Smooth muscle cell (in vitro differentiated cells): ENCODE data around the gene MYO1A. TPM values are rescaled to one million over a fixed set of nuclear protein-coding genes. Genes with fewer than 3 reads are reported as not detected.

Experiments
- DNase-seq: peaks from one replicate; lab custom pipeline; 2025; ENCODE audit not compliant: unreplicated experiment; lab: John Stamatoyannopoulos, UW
- H2AFZ ChIP-seq: fragments of 200-600 bp; sonication (generic); 2 replicates; pipeline ENCODE4 v1.6.0; 2016; ENCODE audit warnings: antibody characterized with exemption, low read depth, mild to moderate bottlenecking
- H3F3A ChIP-seq: fragments of 200-600 bp; sonication (generic); 2 replicates; pipeline ENCODE4 v1.6.0; 2017; ENCODE audit warnings: antibody characterized with exemption, low read depth
- H3K27ac ChIP-seq: fragments of 200-600 bp; sonication (generic); 2 replicates; pipeline ENCODE4 v1.5.1; 2016; ENCODE audit warnings: low read depth, mild to moderate bottlenecking
- H3K27me3 ChIP-seq: fragments of 200-600 bp; sonication (generic); 2 replicates; pipeline ENCODE4 v1.6.1; 2016; ENCODE audit warnings: low read depth, mild to moderate bottlenecking
- H3K36me3 ChIP-seq: fragments of 200-600 bp; sonication (generic); 2 replicates; pipeline ENCODE4 v1.5.1; 2016; ENCODE audit warnings: low read depth
- H3K4me1 ChIP-seq: fragments of 200-600 bp; sonication (generic); 2 replicates; pipeline ENCODE4 v1.5.1; 2016; ENCODE audit warnings: low read depth
- H3K4me2 ChIP-seq: fragments of 200-600 bp; sonication (generic); 2 replicates; pipeline ENCODE4 v1.6.0; 2016; ENCODE audit warnings: mild to moderate bottlenecking
- H3K4me3 ChIP-seq: fragments of 200-600 bp; sonication (generic); 2 replicates; pipeline ENCODE4 v1.5.1; 2016; ENCODE audit warnings: mild to moderate bottlenecking
- H3K79me2 ChIP-seq: fragments of 200-600 bp; sonication (generic); 2 replicates; pipeline ENCODE4 v1.6.0; 2016; ENCODE audit warnings: low read depth, mild to moderate bottlenecking
- H3K9ac ChIP-seq: fragments of 200-600 bp; sonication (generic); 2 replicates; pipeline ENCODE4 v1.6.0; 2016; ENCODE audit warnings: low read depth
- H3K9me3 ChIP-seq: fragments of 200-600 bp; sonication (generic); replicated peaks from 2 replicates; pipeline ENCODE4 v1.5.1; 2016; ENCODE audit warnings: low read depth
- H4K20me1 ChIP-seq: fragments of 200-600 bp; sonication (generic); 2 replicates; pipeline ENCODE4 v1.6.0; 2016; ENCODE audit warnings: low read depth
- WGBS: methylation state at CpG from one replicate; pipeline ENCODE4 v1.1.7; 2016; ENCODE audit warnings: low lambda C conversion rate; 5-methylcytosine and 5-hydroxymethylcytosine counted together
- polyA plus RNA-seq: library from polyadenylated mRNA; unstranded; fragments of >200 nt; fragmentation: Nextera tagmentation; extraction: Ambion mirVana; gene quantifications from 2 replicates; pipeline ENCODE4 v1.2.1, GENCODE V29; 2016
- total RNA-seq: library from RNA; depleted of rRNA; stranded (reverse); fragments of >200 nt; gene quantifications from 2 replicates; pipeline ENCODE4 v1.2.3, GENCODE V29; 2014
- TF ChIP-seq, protein P1 (sequence below): fragments of 200-600 bp; sonication (generic); IDR thresholded peaks from 2 replicates; pipeline ENCODE4 v1.5.1; 2017; ENCODE audit warnings: borderline replicate concordance, mild to moderate bottlenecking, antibody characterized with exemption; ENCODE audit not compliant: insufficient read depth, poor library complexity, severe bottlenecking

MYO1A gene
- total and polyA plus RNA-seq, 2 experiments from 2014 or later, result not detected

DNA sequence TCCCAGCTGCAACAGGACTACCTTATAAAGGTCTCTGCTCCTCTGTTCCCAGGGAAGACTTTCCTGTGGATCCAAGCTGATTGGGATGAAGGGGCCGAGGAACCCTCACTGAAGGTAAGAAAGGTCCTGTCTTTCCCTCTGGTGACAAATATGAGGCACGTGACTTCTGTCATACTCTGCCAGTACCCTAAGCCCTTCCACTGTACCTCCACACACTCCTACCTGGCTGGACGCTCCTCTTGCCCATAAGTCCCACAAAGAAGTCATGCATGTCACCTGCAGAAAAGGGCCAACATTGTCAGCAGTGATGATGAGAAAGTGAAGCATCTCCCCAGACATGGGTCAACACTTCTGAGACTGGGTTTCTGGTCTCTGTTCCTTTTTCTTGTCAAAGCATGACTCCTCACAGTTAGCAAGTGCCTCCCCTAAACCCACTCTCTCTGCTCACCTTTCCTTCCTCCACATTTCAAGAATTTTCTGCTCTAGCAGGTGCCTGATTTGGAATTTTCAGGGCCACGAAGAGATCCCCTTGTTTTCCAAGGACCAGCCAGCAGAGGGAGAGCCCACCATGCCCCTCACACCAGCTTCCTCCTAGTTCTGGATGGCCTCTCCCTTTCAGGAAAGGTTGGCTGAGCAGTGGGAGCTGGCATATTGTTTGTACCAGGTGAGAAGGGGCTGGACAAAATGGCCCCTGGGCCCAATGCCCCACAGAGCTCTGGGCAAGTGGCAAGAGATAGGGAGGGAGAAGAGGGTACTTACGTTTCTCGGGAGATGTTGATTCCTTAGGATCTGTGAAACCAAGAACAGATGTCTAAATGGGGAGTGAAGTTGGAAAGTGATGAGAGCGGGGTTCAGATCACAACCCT lies 37.1 kb downstream of the MYO1A start:
- H3K36me3 ChIP-seq, result no peaks in the 10 kb centered on the region
- H3K27me3 ChIP-seq, result no peaks in the 10 kb centered on the region
- DNase-seq, result no peak
- H3F3A ChIP-seq, result peaks cover 3% of the 10 kb centered on the region
- 92% methylated on average over 7 of the region's 7 CpGs for WGBS
- H3K79me2 ChIP-seq, result no peaks in the 10 kb centered on the region
- H3K4me1 ChIP-seq, result peaks cover 5% of the 10 kb centered on the region
- no peak overlapping the region for H3K4me3 ChIP-seq
- no peak overlapping the region for H3K9ac ChIP-seq
- no peak overlapping the region for H3K27ac ChIP-seq
- H3K9me3 ChIP-seq, result no peaks in the 10 kb centered on the region
- TF ChIP-seq, protein P1, sequence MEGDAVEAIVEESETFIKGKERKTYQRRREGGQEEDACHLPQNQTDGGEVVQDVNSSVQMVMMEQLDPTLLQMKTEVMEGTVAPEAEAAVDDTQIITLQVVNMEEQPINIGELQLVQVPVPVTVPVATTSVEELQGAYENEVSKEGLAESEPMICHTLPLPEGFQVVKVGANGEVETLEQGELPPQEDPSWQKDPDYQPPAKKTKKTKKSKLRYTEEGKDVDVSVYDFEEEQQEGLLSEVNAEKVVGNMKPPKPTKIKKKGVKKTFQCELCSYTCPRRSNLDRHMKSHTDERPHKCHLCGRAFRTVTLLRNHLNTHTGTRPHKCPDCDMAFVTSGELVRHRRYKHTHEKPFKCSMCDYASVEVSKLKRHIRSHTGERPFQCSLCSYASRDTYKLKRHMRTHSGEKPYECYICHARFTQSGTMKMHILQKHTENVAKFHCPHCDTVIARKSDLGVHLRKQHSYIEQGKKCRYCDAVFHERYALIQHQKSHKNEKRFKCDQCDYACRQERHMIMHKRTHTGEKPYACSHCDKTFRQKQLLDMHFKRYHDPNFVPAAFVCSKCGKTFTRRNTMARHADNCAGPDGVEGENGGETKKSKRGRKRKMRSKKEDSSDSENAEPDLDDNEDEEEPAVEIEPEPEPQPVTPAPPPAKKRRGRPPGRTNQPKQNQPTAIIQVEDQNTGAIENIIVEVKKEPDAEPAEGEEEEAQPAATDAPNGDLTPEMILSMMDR, result no peak
- H3K4me2 ChIP-seq, result no peak overlapping the region
- H4K20me1 ChIP-seq, result no peaks in the 10 kb centered on the region
- H2AFZ ChIP-seq, result no peak overlapping the region

DNA sequence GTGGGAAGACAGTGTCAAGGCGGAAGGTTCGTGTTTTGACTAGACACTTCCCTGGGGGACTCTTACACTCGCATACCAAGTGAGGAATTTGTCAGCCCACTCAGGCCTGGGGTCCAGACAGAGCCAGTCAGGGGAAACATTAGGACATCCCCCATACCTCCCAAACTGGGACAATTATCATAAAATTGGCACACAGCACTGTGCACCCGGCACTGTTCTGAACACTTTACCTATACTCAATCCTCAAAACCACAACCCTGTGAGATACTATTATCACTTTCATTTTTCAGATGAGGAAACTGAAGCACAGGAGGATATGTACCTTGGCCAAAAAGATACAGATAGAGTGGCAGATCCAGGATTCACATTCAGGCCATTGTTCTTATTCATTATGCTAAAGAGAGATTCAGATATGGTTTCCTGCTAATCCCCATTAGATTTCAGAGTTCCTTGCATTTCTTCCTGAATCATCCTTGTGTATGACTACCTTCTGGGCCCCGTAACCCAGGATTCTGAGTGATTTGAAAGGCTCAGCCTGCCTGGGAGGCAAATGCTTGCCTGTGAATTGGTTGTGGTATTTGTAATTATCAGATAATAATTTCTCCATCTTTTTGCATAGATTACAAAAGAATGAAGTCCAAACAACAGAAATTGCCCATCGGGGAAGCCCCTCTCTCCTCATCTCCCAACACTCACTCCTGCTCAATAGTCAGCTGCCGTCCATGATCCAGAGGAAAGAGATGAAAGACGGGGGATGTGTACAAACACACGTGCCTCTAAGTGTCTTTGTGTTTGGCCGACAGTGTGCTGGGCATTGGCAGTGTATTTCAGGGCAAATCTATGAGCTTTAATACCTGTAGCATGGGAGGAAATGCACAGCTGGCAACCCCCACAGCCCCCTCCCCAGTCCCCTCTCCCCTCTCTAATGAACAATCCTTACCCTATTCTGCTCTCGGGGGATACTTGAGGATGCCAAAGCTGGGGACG lies 38.2 kb downstream of the MYO1A start:
- TF ChIP-seq, protein P1, result no peak
- no peak for DNase-seq
- no peak overlapping the region for H3K4me3 ChIP-seq
- H3K4me2 ChIP-seq, result peak overlapping the region; percentile 41
- H4K20me1 ChIP-seq, result no peaks in the 10 kb centered on the region
- H3K9ac ChIP-seq, result no peak overlapping the region
- no peaks in the 10 kb centered on the region for H3K79me2 ChIP-seq
- no peak overlapping the region for H2AFZ ChIP-seq
- no peaks in the 10 kb centered on the region for H3K9me3 ChIP-seq
- WGBS, result 71% methylated on average over 12 of the region's 12 CpGs
- H3K4me1 ChIP-seq, result peaks cover 2% of the 10 kb centered on the region
- H3K36me3 ChIP-seq, result no peaks in the 10 kb centered on the region
- no peak overlapping the region for H3K27ac ChIP-seq
- no peaks in the 10 kb centered on the region for H3K27me3 ChIP-seq
- peaks cover 11% of the 10 kb centered on the region for H3F3A ChIP-seq

DNA sequence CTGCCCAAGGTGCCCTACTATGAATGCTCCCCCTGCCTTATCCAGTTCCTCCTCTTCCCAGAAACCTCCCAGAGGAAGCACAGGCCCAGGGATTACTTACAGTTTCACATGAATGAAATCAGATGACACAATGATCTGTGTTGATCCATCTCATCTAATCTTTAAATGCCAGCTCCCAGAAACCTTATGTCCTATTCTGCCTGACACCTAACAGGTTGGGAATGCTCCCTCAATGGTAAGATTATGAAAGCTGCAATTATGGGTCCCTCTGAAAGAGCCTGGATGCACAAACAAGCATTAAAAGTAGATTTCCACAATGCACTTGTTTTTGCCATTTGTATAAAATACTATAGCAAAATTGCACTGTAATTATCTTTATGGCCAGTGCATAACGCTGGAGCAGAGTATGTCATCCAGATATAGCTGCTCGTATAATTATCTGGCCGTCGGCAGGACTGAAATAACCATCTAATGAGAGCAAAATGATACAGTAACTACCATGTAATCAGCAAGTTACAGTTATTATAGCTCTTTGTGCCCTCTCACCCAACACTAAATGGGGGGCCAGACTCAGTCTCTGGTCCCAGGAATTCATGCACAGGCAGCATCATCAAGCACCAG lies 39.2 kb downstream of the MYO1A start:
- no peak for DNase-seq

More for the DNA sequence above, 39.2 kb downstream of the MYO1A start:
- Histone ChIP-seq H2AFZ (no peak overlapping the region), H3K36me3 (no peaks in the 10 kb centered on the region), H3K4me2 (no peak overlapping the region), H3K9me3 (no peaks in the 10 kb centered on the region), H3K79me2 (peaks cover 4% of the 10 kb centered on the region), H3K27ac (no peak overlapping the region), H4K20me1 (no peaks in the 10 kb centered on the region), H3K4me1 (no peaks in the 10 kb centered on the region), H3K27me3 (no peaks in the 10 kb centered on the region), H3K9ac (no peak overlapping the region), H3K4me3 (no peak overlapping the region), H3F3A (peaks cover 11% of the 10 kb centered on the region)
- 47% methylated on average over 4 of the region's 4 CpGs for WGBS
- TF ChIP-seq, protein P1, result no peak
